HG03457 (cell line): ENCODE results near the gene EEA1.
"Not testable (repeated sequence)": the region's sequence is repeated elsewhere in the genome, so short reads cannot be mapped to it uniquely, and the experiment has no call there.

Source experiments
- ATAC-seq: cut with Tn5 transposase; IDR thresholded peaks from one replicate; pipeline ENCODE4 v1.9.1; 2021; ENCODE audit warnings: moderate number of reproducible peaks; ENCODE audit not compliant: unreplicated experiment

Gene EEA1

DNA sequence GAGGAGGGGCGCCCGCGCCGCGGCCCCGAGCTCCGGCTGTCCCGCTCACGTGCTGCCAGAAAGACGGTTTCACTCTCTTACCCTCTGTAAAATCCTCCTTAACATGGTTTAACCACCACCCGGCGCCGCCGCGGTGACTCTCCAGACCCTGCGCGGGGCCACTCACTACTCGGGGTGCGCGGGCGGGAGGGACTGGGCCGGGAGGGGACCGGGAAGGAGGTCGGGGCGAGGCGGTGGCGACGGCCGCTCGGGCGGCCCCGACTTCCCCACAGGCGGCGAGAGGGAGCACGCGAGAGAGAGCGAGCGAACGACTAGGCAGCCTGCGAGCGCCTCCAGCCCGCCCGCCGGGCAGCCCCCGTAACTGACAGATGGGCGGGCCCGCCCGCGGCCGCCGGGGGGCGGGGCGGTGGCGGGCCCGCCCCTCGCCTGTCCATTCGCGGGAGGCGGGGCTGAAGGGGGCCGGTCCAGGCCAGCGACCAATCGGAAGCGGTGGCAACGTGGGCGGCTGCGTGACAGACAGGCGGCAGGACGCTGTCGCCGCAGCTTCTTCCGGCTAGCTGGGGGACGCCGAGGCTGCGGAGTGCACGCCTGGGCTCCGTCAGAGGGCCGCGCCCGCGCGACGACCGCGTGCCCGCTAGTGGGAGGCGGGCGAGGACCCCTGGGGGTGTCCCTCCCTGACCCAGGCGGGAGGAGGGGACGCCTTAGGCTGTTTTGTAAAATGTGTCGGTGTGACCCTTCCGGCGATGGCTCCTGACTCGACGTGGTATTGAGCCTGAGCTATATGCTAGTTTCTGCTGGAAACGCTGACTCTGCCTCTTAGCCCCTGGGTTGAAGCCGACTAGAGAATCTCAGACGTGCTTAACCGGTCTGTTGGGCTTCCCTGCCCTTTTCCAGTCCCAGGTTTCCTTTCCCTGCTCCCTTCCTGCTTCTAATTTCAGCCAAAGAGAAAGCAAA is at the start of gene EEA1:
Gene EEA1 (minus strand): TSS at position 334 of the 954 bp plus-strand sequence. CDS start 229 bp downstream, at position 105.
- peak; percentile 81 for ATAC-seq

DNA sequence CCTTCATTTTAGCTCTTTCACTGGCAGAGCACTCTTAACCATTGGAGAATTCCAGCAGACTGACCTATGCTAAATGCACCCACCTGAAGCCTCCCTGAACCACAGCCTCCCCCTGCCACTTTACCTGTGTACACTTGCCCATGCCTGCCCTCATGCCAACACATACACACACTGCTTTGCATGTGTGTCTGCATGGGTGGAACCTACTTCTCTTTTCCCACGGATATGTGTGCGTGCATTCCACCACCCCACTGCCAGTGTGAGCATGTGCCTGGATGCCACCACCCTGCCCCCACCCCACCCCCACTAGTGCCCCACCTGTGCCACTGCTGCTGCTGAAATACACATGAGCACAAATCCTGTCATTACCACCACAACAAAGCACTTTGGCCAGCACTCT is 49.5 kb upstream of the EEA1 start:
- no peak for ATAC-seq

DNA sequence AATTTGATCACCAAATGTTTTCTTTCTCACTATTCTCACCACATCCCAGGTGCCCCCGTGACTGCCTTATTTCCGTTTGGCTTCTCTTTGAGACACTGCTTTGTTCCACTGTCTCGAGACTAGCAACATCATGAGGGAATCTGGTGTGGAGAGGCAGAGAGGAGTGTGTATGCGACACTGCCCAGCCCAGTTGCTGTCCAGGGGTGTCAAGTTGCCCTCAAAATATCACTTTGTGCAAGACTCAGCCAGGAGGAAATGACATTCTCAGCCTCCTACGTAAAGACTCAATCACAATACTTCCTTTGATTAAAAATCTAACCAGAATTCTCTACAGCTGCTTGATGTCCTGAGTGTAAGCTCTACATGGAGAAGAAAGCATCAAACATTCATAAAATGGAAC is 48.2 kb upstream of the EEA1 start:
- ATAC-seq, result no peak

DNA sequence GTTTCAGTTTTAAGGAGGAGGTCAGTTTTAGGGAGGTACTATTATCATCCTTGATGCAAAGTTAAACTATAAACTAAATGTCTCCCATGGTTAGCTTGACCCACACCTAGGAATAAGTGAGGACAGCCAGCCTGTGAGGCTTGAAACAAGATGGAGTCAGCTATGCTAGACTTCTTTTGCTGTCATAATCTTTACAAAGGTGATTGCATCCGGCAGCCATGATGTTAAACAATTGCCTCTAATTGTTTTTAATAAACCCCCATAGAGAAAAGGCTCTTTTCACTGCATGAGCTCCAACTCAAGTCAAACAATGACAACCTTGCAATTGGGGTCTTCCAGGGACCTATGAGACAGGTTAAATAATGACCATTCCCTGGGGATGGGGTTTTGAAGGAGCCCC is 45.7 kb upstream of the EEA1 start:
- ATAC-seq, result no peak

DNA sequence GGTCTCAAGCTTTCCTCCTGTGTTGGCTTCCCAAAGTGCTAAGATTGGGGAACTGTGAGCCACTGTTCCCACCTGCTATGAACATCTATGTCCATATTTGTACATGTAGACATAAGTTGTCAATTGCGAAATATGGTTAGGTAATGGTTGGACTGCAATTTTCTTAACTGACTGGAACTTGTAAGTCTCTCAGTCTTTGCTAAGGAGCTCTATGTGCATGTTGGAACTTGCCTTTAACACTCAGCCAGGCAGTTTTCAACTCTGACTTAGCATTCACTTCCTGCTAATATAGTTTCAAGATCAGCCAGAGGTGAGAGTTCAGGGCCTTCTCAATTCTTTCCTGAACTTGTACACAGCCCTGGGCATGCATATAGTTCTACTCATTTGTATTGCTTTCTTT is 44.5 kb upstream of the EEA1 start:
- peak; percentile 36 for ATAC-seq

DNA sequence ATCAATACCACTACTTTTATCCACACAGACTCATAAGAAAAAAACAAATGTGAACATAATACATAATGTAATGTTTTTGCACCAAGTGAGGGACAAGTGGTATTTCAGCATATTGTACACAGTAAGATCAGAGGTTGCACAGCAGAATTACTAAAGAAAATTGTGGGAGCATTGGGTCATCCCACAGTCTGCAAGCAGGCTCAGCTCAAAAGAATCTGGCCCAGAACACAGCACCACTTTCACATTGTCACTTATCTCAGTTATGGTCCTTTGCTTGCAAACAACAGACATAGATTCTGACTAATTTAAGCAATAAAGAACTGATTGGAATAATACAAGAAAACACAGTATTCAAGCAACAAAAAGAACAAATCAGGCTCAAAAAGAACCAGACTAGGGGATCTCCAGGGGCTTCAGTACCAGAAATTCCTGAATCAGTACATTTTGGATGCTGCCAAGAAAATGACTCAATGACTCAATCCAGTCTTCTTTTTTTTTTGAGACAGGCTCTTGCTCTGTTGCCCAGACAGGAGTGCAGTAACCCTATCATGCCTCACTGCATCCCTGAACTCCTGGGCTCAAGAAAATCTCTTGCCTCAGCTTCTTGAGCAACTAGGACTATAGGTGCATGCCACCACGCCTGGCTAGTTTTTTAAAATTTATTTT is 42.9 kb upstream of the EEA1 start:
- ATAC-seq, result no peak

DNA sequence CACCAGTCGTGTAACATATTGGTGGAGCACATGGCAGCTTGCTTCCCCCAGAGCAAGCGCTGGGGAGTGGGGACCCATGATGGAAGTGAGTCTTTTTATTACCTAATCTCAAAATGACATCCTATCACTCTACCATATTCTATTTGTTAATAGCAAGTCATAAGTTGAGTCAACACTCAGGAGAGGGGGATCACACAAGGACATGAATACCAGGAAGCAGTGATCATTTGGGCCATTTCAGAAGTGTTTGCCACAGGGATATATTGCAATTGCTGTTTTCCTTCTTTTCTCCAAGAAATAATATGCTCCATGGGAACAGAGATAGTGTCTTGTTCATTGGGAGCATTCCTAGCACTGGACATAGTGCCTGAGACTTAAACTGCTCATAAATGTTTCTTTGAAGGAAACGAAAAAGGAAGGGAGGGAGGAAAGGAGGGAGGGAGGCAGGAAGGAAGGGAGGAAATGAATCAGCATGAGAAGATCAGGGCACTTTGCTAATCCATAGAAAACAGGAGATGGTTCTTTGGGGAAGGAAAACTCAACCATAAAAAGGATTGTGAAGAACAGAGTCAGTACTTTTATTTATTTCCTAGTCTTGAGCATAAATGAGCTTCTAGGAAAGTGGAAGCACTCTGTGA is 39.2 kb upstream of the EEA1 start:
- no peak for ATAC-seq

DNA sequence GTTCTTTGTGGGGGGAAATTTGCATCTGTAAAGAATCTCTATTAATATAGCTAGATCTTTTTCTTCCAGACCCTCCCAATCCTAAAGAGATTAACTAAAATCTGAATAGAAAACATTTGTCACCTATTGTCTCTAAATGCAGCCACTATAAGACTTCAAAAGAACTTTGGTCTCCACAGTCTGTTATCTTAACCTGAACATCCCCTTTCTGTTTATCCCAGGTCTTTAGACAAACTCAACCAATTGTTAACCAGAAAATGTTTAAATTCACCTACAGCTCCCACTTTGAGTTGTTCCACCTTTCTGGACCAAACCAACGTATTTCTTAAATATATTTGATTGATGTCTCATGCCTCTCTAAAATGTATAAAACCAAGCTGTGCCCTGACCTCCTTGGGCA is 35.3 kb upstream of the EEA1 start:
- not testable (repeated sequence) for ATAC-seq

DNA sequence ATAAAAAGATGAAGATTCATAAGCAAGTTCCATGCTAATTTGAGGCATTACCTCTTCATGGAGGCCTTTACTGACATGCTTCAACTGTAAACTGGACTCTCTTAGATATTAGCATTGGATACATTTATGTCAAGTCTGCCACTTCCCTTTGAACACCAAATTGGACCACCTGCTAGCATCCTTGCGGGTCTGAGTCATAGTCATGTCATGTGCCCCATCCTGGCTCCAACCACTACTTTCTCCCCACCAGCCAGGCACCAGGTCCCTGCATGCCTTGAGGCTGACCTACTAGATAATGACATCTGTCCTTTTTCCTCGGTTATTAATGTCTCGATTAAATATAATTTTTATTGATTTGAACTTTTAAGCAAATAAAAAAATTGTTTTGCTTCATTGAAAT is 32.9 kb upstream of the EEA1 start:
- ATAC-seq, result no peak

DNA sequence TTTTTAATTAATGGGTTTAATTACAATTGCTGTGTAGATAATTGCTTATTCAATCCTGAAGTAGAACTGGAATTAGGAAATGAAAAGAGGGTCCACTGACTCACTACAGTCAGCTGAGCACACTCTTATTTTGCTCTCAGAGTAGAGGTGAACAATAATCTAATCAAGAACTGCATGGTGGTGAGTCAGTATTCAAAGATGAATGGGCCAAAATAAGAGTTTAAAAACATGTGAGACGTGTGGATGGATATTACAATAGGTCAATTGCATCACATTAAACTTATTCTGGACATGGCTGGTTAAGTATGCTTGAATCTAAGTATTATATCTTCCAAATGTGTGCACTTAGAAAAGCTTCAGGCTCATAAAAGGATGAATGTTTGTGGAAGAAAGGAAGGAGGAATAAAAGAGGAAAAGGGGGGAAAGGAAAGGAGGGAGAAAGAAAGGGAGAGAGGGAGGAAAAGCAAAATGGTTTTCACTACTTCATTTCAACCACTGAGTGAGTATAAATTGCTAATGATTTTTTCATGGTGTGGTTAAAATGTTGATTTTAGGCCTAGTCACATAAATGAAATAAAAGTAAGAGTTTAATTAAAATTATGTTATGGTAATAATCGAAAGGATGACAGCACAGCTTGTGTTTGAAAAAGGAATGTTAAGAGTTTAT is 27.0 kb upstream of the EEA1 start:
- no peak for ATAC-seq

DNA sequence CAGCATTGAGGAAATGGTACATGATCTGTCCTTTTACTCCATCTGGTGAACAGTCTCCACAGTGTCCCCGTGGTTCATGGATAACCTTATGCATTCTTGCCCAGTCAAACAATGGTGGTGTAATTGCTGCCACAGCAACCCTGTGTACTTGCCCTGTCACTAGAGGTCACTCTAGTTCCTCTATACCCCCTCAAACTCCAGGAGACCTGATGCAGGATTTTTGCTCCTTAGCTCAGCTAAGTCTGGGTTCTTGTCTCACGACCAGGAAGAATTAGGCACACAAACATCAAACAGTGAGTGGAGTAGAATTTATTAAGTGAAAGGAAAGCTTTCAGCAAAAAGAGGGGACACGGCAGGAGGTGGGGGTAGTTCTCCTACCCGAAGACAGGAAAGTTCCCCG is 24.7 kb upstream of the EEA1 start:
- no peak for ATAC-seq

DNA sequence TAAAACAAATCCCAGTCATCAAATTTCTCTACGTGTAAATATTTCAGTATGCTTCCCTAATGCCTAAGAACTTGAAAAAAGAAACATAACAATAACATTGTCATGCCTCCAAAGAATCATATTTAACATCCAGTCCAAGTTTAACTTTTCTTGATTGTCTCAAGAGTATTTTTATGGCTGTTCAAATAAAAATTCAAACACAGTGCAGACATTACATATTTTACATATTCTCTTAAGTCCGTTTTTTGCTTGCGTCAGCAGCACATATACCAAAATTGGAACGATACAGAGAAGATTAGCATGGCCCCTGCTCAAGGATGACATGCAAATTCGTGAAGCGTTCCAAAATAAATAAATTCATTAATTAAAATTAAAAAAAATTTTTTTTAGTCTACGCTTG is 23.3 kb upstream of the EEA1 start:
- no peak for ATAC-seq

DNA sequence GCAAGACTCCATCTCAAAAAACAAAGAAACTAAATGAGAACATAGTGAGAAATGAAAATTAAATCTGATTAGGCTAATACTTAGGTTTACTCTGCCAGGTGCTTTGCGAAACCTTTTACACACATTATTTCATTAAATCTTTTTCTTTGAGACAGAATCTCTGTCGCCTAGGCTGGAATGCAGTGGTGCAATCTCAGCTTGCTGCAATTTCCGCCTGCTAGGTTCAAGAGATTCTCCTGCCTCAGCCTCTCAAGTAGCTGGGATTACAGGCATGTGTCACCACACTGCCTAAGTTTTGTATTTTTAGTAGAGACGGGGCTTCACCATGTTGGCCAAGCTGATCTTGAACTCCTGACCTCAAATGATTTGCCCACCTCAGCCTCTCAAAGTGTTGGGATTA is 21.9 kb upstream of the EEA1 start:
- ATAC-seq, result no peak

DNA sequence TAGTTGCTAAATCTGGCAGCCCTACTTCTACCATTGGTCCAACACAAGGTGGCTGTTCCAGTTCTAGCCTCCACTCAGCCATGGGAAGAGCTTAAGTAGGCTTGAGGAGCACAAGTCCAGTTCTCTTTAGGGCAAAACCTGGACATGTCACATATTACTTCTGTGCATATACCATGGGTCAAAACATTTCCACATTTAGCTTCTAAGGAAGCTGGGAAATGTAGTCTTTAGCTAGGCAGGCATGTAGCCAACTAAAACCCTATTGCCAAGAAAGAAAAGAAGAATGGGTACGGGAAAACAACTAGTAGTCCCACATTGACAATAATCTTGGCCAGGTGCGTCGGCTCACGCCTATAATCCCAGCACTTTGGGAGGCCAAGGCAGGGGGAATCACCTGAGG is 20.9 kb upstream of the EEA1 start:
- no peak for ATAC-seq

DNA sequence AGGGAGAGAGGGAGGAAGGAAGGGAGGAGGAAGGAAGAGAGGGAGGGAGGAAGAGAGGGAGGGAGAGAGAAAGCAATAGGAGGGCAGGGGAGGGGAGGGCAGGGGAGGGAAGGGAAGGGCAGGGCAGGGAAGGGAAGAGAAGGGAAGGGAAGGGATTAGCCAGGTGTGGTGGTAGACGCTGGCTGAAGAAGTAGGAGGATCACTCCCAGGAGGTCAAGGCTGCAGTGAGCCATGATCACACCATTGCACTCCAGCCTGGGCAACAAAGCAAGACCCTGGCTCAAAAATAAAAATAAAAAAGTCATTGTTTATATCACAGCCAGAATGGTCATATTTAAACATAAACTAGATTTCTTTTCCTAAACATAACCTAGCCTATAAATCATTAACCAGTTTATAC is 20.4 kb upstream of the EEA1 start:
- no peak for ATAC-seq

DNA sequence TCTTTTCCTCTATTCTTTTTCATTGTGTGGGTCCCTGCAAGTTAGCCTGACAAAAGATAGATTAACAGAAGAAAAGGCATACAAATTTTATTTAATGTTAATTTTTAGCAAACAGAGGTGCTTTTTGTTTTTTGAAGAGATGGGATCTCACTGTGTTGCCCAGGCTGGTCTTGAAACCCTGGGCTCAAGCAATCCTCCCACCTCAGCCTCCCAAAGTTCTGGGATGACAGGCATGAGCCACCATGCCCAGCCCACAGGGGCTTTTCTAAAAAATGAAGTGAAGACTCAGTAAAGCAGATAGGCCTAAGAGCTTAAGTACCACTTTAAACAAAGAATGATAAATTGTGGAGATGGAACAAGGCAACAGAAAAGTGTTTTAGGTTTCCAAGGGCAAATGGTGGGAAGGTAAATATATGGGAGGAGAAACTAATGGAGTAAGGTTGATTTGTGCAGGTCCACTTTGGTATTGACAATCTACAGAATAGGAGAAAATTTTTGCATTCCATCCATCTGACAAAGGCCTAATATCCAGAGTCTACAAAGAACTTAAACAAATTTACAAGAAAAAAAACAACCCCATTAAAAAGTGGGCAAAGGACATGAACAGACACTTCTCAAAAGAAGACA is 18.6 kb upstream of the EEA1 start:
- ATAC-seq, result no peak

DNA sequence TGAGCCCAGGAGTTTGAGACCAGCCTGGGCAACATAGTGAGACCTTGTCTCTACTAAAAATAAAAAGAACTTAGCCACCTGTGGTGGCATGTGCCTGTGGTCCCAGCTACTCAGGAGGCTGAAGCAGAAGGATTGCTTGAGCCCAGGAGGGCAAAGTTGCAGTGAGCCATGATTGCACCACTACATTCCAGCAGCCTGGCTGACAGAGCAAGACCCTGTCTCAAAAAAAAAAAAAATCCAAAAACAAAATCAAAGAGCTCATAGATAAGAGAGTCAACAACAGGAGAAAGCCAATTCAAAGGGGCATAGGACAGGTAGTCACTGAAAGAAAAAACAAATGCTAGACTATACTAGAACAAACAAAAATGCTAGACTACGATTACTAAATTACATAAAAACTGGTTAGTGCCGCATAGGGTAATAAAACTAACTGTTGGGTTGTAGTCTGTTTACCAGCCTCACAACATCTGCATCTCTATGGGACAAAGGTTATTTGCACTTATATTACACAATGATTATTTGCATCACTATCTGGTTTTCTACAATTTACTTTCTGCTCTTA is 16.6 kb upstream of the EEA1 start:
- no peak for ATAC-seq

DNA sequence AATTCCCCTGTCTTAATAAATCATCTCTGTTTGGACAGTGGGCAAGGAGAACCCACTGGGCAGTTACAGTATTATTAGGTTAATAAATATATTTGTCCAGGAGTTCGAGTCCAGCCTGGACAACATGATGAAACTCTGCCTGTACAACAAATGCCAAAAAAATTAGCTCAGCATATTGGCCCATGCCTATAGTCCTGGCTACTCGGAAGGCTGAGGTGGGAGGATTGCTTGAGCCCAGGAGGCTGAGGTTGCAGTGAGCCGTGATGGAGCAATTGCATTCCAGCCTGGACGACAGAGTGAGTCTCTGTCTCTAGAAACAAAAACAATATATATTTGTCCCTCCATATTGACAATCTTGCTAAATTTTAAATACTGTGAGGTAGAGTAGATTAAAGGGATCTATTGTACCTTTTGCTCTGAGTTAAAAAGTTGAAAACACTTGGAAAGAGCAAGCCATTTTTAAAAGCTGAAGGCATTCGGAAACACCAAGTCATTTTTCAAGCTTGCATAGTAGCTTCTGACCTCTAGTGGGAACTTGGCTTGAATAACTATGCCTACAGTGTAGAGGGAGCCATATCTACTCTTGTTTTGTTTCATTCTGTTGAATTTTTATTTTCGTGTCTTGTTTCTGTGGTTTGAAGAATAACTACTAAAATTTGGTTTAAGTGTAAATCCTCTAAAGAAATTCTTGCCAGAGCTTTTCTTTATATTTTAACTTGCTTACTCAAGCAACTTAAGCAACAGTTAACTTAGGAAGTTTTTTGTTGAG is 14.6 kb upstream of the EEA1 start:
- ATAC-seq, result no peak

DNA sequence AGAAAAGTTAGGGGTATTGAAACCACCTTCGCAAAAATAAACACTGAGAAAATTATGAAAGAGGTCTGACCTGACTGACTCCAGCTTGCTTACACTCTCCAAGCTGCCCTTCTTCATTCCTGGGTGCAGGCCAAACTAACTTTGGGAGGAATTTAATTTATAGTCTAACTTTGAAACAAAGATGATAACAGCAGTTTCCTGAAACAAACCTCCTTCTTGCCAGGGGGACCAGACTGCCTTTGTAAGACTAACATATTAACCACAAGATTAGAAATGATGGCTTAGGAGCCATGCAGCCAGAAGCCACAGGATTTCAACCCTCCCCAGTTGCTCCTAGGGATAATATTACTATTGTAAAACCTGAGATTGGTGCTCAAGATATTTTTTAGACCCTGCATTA is 13.8 kb upstream of the EEA1 start:
- no peak for ATAC-seq

DNA sequence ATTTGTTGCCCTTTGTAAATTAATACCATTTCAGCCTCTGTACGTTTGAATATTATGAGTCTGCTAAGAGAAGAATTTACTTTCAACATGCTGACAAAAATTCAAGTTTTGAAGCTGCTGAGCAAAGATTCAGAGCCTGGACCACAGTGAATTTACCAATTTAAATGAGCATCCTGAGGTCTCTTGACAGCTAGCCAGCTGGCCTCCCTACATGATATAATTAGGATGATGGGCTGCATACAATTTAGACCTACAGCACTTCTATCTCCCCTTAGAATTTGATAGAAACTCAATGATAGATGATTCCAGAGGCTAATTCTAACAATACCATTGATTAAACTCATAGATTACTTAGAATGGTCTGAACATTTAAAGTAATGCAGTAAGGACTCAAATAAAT is 10.0 kb upstream of the EEA1 start:
- no peak for ATAC-seq
